Hepatocyte (in vitro differentiated cells): ENCODE measurements around the gene PLA2G4D. TPM values are rescaled to one million over a fixed set of nuclear protein-coding genes. Genes with fewer than 3 reads are reported as not detected.

ENCODE experiments used
- DNase-seq: peaks from one replicate; pipeline ENCODE4 v3.0.0-alpha.2; 2016; ENCODE audit warnings: low spot score
- H2AFZ ChIP-seq: fragments of 200-600 bp; sonication (generic); 2 replicates; pipeline ENCODE4 v1.6.0; 2016; ENCODE audit warnings: antibody characterized with exemption, mild to moderate bottlenecking
- H3K27ac ChIP-seq: fragments of 200-600 bp; sonication (generic); 2 replicates; pipeline ENCODE4 v1.5.1; 2016; ENCODE audit warnings: mild to moderate bottlenecking
- H3K27me3 ChIP-seq: fragments of 200-600 bp; sonication (generic); 2 replicates; pipeline ENCODE4 v1.6.1; 2016
- H3K36me3 ChIP-seq: fragments of 200-600 bp; sonication (generic); replicated peaks from 2 replicates; pipeline ENCODE4 v1.5.1; 2016; ENCODE audit warnings: low read depth; ENCODE audit not compliant: insufficient read depth
- H3K4me1 ChIP-seq: fragments of 200-600 bp; sonication (generic); 2 replicates; pipeline ENCODE4 v1.5.1; 2016; ENCODE audit warnings: mild to moderate bottlenecking, moderate library complexity; ENCODE audit not compliant: insufficient read depth
- H3K4me2 ChIP-seq: fragments of 200-600 bp; sonication (generic); 2 replicates; pipeline ENCODE4 v1.6.0; 2016
- H3K4me3 ChIP-seq: fragments of 200-600 bp; sonication (generic); 2 replicates; pipeline ENCODE4 v1.5.1; 2016; ENCODE audit warnings: mild to moderate bottlenecking
- H3K79me2 ChIP-seq: fragments of 200-600 bp; sonication (generic); 2 replicates; pipeline ENCODE4 v1.6.0; 2017; ENCODE audit warnings: mild to moderate bottlenecking
- H3K9me2 ChIP-seq: fragments of 200-600 bp; sonication (generic); replicated peaks from 2 replicates; pipeline ENCODE4 v1.6.0; 2017; ENCODE audit warnings: mild to moderate bottlenecking; ENCODE audit not compliant: insufficient read depth
- H3K9me3 ChIP-seq: fragments of 200-600 bp; sonication (generic); 2 replicates; pipeline ENCODE4 v1.5.1; 2016; ENCODE audit warnings: low read depth, mild to moderate bottlenecking
- H4K20me1 ChIP-seq: fragments of 200-600 bp; sonication (generic); 2 replicates; pipeline ENCODE4 v1.6.0; 2016; ENCODE audit warnings: mild to moderate bottlenecking; ENCODE audit not compliant: insufficient read depth, poor library complexity, severe bottlenecking
- CTCF ChIP-seq: fragments of 200-600 bp; sonication (generic); IDR thresholded peaks from 2 replicates; pipeline ENCODE4 v1.5.1; 2016; ENCODE audit warnings: antibody characterized with exemption, mild to moderate bottlenecking; ENCODE audit not compliant: poor library complexity
- EZH2 ChIP-seq: fragments of 200-600 bp; sonication (generic); IDR thresholded peaks from 2 replicates; pipeline ENCODE4 v1.6.1; 2016; ENCODE audit warnings: antibody characterized with exemption, mild to moderate bottlenecking, borderline replicate concordance
- EZH2phosphoT487 ChIP-seq: fragments of 200-600 bp; sonication (generic); IDR thresholded peaks from one replicate; pipeline ENCODE4 v1.6.1; 2018; ENCODE audit warnings: antibody characterized with exemption, mild to moderate bottlenecking, low read depth, moderate library complexity; ENCODE audit not compliant: unreplicated experiment, severe bottlenecking
- WGBS: methylation state at CpG from one replicate; pipeline ENCODE4 v1.1.6; 2016; ENCODE audit warnings: low lambda C conversion rate; ENCODE audit errors: missing lambda C conversion rate; 5-methylcytosine and 5-hydroxymethylcytosine counted together
- polyA plus RNA-seq: library from polyadenylated mRNA; unstranded; fragments of >200 nt; fragmentation: Nextera tagmentation; extraction: Ambion mirVana; gene quantifications from 2 replicates; pipeline ENCODE4 v1.2.1, GENCODE V29; 2016
- total RNA-seq: library from RNA; depleted of rRNA; stranded (reverse); fragments of >200 nt; gene quantifications from 2 replicates; pipeline ENCODE4 v1.2.3, GENCODE V29; 2014

The PLA2G4D gene
- total and polyA plus RNA-seq, 2 experiments from 2014 or later = 0.17 TPM; not detected in 1

GRCh38 chr15:42070279-42070975, 23.9 kb downstream of the PLA2G4D start:
- Histone ChIP-seq H3K4me1 (peaks cover 3% of the 10 kb centered on the region), H3K27ac (no peak overlapping the region), H4K20me1 (no peaks in the 10 kb centered on the region), H3K36me3 (no peaks in the 10 kb centered on the region), H3K27me3 (no peaks in the 10 kb centered on the region), H2AFZ (no peak overlapping the region), H3K9me2 (no peaks in the 10 kb centered on the region), H3K9me3 (no peaks in the 10 kb centered on the region), H3K79me2 (no peaks in the 10 kb centered on the region), H3K4me3 (no peak overlapping the region), H3K4me2 (no peak overlapping the region)
- no peak for DNase-seq
- TF ChIP-seq CTCF (no peak), EZH2 (no peak)
- WGBS = 94% methylated on average over 15 of the region's 16 CpGs

GRCh38 chr15:42069496-42070278, 24.7 kb downstream of the PLA2G4D start:
- Histone ChIP-seq H3K9me2 (no peaks in the 10 kb centered on the region), H4K20me1 (no peaks in the 10 kb centered on the region), H3K4me3 (no peak overlapping the region), H3K79me2 (no peaks in the 10 kb centered on the region), H3K27ac (no peak overlapping the region), H3K4me1 (peaks cover 6% of the 10 kb centered on the region), H2AFZ (no peak overlapping the region), H3K27me3 (no peaks in the 10 kb centered on the region), H3K4me2 (no peak overlapping the region), H3K9me3 (no peaks in the 10 kb centered on the region), H3K36me3 (no peaks in the 10 kb centered on the region)
- DNase-seq = no peak
- WGBS = 86% methylated on average over 14 of the region's 17 CpGs
- TF ChIP-seq EZH2phosphoT487 (no peak), CTCF (no peak), EZH2 (no peak)

GRCh38 chr15:42069025-42069424, 25.3 kb downstream of the PLA2G4D start:
- Histone ChIP-seq H4K20me1 (no peaks in the 10 kb centered on the region), H3K4me1 (peaks cover 6% of the 10 kb centered on the region), H3K4me3 (no peak overlapping the region), H3K27me3 (no peaks in the 10 kb centered on the region), H3K4me2 (no peak overlapping the region), H3K9me2 (no peaks in the 10 kb centered on the region), H3K79me2 (no peaks in the 10 kb centered on the region), H2AFZ (no peak overlapping the region), H3K9me3 (no peaks in the 10 kb centered on the region), H3K36me3 (no peaks in the 10 kb centered on the region), H3K27ac (no peak overlapping the region)
- TF ChIP-seq EZH2phosphoT487 = no peak
- TF ChIP-seq CTCF = no peak
- TF ChIP-seq EZH2 = no peak
- WGBS = 80% methylated on average over 7 of the region's 7 CpGs
- DNase-seq = no peak
